Urinary bladder (tissue), 4 donors: ENCODE results near the gene TNNI2. TPM values are rescaled to one million over a fixed set of nuclear protein-coding genes. Genes with fewer than 3 reads are reported as not detected.
A peak's percentile ranks its signal among the peaks of the same experiment; 100 is the strongest.

Experiments
- DNase-seq: peaks from one replicate; pipeline ENCODE4 v3.0.0-alpha.2; 2015; ENCODE audit errors: extremely low spot score
- H3K27ac ChIP-seq: one replicate; pipeline ENCODE4 v1.5.1; 2013; ENCODE audit warnings: low read depth, mild to moderate bottlenecking, moderate library complexity
- H3K36me3 ChIP-seq: one replicate; pipeline ENCODE4 v1.6.1; 2013; ENCODE audit warnings: mild to moderate bottlenecking, moderate library complexity; ENCODE audit not compliant: insufficient read depth
- H3K4me1 ChIP-seq: one replicate; pipeline ENCODE4 v1.6.1; 2013; ENCODE audit warnings: mild to moderate bottlenecking, moderate library complexity; ENCODE audit not compliant: insufficient read depth
- H3K4me3 ChIP-seq: one replicate; pipeline ENCODE4 v1.5.1; 2013; ENCODE audit warnings: low read depth, low read length
- WGBS: extraction: QIAGEN DNeasy Blood & Tissue Kit; methylation state at CpG from one replicate; pipeline ENCODE4 v1.1.7; 2013; 5-methylcytosine and 5-hydroxymethylcytosine counted together
- polyA plus RNA-seq: library from polyadenylated mRNA; stranded (reverse); fragments of 200-250 nt; gene quantifications from one replicate; pipeline ENCODE4 v1.2.3, GENCODE V29; 2013
- total RNA-seq: library from RNA; depleted of rRNA; stranded (reverse); fragments of >200 nt; gene quantifications from one replicate; pipeline ENCODE4 v1.2.3, GENCODE V29; 2014
- donor health status: healthy with polysubstance abuse.
- donor health status: healthy.

TNNI2 gene
- total and polyA plus RNA-seq, 2 donors = 4.6 to 32.6 TPM

DNA sequence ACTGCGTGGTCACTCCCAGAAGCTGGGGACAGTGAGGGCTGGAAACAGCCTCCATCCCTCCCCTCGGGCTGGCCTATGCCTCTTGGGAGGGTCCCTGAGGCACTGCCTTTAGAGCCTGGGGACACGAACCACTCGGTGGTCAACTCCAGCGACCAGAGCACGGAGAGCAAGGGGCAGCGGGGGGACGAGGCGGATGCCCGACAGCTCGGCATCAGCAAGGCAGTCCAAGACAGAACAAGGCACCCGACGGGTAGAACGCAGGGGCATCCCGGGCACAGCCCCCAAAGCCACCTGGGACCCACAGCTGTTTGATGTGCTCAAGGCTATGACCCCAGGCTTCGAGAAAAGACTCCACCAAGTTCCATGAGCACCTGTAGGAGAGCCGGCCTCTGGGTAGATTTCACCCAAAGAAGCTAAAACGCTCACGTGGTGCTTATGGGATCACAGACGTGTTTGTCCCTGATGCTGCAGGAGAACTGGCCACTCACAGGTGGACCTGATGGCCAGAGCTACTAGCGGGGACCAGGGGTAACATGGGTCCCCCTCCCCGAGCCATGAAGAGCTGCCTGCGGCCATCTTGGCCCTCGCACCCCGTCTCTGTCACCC lies 13.6 kb downstream of the TNNI2 start:
- Histone ChIP-seq H3K27ac (no peak overlapping the region), H3K4me1 (no peaks in the 10 kb centered on the region), H3K36me3 (no peaks in the 10 kb centered on the region), H3K4me3 (no peak overlapping the region)
- 92% methylated on average over 25 of the region's 25 CpGs for WGBS
- DNase-seq = no peak

DNA sequence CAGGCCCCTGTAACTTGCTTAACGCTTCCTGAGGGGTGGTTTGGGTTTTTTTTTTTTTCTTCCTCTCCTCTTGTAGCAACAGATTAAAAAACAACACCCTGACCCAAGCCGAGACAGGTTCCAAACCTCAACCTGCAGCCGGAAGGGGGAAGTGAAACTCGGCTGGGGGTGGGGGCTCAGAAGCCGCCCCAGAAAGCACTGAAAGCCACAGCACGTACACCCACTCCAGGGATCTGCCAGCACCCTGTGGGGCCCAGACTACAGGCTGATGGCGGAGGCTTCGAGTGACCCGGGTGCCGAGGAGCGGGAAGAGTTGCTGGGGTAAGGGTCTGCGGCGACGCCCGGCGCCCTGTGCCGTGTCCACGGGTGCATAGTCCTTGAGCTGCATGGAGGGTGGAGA lies 14.1 kb downstream of the TNNI2 start, which contains the start of gene LSP1:
Gene LSP1, plus strand, starts transcription at position 208 of the 400 bp plus-strand sequence. Its CDS starts 61 bp downstream, at position 269.
- Histone ChIP-seq H3K4me1 (no peaks in the 10 kb centered on the region), H3K27ac (no peak within 1 kb of the TSS), H3K36me3 (no peaks in the 10 kb centered on the region), H3K4me3 (peak within 1 kb of the TSS; percentile 34)
- DNase-seq = no peak
- 83% methylated on average over 18 of the region's 18 CpGs for WGBS

DNA sequence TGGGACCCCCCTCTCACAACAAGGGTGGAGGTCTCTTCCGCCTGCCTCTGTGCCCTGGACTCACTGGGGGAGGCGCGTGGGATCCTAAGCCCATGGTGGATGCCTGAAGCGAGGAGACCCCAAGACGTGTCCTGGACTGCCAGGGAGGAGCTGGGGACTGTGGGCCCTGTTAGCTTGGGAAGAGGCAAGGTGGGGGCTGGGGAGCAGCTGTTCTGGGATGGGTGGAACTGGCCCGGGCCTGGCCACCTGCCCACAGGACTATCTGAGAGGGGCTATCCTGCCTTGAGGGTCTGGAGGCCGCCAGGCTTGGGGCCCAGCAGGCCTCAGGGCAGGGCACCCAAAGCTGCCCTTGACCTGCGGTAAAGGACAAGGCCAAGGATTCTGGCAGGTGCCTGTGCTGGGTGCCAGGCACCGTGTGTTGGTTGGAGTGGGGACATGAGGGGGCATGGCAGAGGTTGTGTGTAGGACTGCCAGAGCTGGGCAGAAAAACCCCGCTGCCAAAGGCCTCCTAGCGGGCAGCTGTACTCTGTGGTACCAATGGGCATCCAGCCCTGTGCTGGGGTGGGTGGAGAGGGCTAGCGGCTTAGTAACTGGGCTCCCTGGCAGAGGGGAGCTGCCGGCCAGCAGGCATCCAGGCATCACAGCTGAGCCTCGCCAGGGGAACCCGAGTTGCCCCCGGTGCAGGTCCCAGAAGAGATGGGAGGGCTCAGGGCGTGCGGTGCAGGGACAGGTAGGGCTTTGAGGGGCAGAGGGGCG lies 14.8 kb downstream of the TNNI2 start:
- H3K27ac ChIP-seq = no peak overlapping the region
- H3K4me3 ChIP-seq = peak overlapping the region; percentile 34
- DNase-seq = no peak
- no peaks in the 10 kb centered on the region for H3K36me3 ChIP-seq
- H3K4me1 ChIP-seq = no peaks in the 10 kb centered on the region
- 92% methylated on average over 19 of the region's 19 CpGs for WGBS

DNA sequence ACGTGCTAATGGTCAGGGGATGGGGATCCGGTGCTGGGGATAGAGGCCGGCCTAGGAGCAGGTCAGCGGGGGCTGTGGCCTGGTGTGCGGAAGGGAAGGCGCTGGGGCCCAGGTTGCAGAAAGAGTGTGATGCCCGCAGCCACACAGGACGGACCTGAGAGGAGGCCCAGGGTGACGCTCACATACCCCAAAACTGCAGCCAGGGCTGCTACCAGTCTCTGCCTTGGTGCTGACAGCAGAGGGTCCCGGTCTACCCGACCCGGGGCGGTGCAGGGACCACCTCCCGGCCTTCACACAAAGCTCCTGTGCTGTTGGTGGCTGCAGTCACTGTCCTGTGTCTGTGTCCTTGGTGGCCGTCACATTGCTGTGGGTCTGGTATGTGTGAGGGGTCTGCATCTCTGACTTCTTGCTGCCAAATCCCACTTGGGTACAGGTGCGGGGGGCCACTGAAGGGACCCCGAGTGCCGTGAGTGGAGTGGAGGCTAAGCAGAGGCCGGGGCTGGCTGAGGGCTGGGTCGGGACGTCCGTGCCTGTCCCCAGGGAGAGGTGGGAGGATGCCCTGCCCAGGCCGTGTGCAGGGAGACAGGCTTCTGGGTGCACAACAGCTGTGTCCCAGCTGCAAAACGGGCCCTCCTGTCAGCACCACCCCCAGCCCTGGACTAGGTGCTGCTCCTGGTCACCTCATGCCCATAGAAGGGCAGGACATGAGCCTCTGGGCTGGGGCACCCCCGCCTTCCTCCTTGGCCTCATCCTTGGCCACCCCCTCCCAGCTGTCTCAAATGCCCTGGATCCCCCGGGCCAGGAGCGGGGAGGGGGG lies 15.6 kb downstream of the TNNI2 start:
- Histone ChIP-seq H3K4me3 (peak overlapping the region; percentile 34), H3K27ac (no peak overlapping the region), H3K4me1 (no peaks in the 10 kb centered on the region), H3K36me3 (no peaks in the 10 kb centered on the region)
- WGBS = 82% methylated on average over 27 of the region's 27 CpGs
- no peak for DNase-seq

DNA sequence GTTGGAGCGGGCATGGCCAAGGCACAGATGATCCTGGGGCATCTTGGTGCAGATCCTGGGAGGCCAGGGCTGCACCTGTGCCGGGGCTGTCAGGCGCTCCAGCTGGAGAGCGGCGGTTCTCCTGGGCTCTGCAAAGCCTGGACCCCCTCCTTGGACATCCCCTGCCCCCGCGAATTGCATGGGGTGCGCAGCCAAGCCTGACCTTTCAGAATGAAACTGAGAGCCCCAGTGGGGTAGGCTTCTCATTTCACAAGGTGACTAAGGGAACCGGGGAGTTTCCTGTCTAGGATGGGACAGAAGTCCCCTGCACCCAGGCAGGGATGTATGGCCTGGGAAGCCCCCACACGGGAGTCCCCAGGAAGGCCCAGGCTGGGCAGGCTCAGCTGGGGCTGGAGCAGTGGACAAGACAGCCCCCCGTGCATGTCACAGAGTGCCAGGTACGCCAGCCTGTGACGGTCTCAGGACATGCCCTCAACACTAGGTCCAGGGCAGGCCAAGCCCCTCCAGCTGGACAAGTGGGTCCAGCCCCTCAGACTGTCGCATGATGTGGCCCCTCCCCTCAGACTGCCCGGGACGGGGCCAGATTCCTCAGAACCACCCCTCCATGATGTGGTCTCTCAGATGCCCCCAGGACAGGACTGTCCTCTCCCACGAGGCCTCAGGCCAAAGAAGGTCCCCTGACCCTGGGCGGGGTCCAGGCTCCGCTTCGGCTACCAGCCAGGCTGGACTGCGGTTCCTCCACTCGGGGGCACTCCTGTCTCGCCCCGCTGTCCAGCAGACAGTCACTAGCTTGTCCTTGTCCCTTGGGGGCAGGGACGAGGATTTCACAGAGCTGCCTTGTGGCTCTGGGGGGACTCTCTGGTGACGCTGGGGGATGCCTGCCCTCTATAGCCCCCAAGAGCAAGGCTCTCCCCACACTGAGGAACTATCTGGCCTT lies 16.4 kb downstream of the TNNI2 start:
- no peak for DNase-seq
- H3K36me3 ChIP-seq = no peaks in the 10 kb centered on the region
- no peaks in the 10 kb centered on the region for H3K4me1 ChIP-seq
- 83% methylated on average over 26 of the region's 26 CpGs for WGBS
- no peak overlapping the region for H3K27ac ChIP-seq
- no peak overlapping the region for H3K4me3 ChIP-seq

DNA sequence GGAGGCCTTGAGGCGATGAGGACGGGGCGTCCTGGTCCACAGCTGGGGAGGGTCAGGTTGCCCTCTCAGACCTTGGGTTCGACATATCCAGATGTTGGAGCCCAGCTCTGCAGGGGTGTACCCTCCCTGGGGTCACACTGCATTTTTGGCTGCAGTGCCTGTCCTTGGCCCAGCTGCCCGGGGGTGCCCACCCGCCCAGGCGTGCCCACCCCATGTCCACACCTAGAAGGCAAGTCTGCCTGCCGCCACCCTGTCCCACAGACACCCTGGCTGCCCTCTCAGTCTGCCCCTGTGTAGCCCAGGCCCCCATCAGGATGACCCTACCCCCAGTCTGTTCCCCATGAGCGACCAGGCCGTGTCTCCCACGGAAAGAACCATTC lies 17.1 kb downstream of the TNNI2 start:
- no peaks in the 10 kb centered on the region for H3K4me1 ChIP-seq
- 95% methylated on average over 11 of the region's 11 CpGs for WGBS
- H3K4me3 ChIP-seq = no peak overlapping the region
- no peak for DNase-seq
- H3K36me3 ChIP-seq = no peaks in the 10 kb centered on the region
- no peak overlapping the region for H3K27ac ChIP-seq

DNA sequence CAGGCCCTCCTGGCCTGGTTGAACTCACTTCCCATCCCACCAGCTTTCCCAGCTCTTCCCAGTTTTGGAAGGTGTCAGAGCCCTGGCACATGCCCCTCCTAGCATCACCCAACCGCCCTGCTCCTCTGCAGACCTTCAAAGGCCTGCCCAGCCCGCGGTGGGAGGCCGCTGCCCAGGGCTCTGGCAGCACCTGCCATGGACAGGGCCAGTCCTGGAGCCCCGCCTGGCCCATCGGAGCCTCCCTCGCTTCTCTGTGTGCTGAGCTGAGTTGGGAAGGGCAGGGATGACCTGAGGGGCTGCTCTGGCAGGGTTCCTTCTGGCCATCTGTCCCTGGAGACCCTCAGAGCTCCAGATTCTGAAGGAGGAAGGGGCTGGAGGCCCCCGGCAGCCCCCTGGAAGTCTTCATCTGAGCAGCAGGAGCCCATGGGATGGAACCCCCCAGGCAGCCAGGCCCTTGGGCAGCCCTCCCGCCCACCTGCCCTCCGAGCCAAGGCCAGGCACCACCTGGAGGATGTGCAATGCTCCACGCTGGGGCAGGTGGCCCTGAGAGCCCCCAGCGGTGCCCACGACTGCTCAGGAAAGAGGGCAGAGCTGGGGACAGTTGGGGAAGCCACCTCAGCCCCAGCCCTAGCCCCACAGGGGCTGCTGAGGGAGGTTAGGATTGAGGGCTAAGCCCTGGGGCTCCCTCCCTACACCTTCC lies 17.7 kb downstream of the TNNI2 start:
- DNase-seq = no peak
- Histone ChIP-seq H3K27ac (no peak overlapping the region), H3K4me3 (no peak overlapping the region), H3K36me3 (no peaks in the 10 kb centered on the region), H3K4me1 (no peaks in the 10 kb centered on the region)
- 95% methylated on average over 13 of the region's 13 CpGs for WGBS

DNA sequence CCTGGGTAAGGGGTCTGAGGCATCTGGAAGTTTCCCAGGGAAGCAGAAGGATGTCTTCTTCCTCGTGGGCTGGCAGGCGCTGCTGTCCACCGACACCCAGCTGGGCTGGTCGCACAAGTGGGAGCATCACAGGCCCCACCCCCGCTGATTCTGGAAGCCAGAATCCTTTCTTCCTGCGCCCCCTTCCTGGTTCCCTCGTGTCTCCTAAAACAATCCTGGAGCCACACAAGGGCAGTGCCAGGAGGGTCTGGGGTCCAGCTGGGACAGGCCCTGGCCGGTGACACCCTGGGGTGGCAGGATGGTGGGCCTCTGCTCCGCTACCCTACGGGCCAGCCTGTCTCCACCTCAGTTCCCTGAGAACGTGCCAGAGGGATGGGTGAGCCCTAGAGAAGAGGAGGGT lies 18.3 kb downstream of the TNNI2 start:
- Histone ChIP-seq H3K4me1 (no peaks in the 10 kb centered on the region), H3K4me3 (no peak overlapping the region), H3K27ac (no peak overlapping the region), H3K36me3 (no peaks in the 10 kb centered on the region)
- WGBS = 81% methylated on average over 11 of the region's 11 CpGs
- DNase-seq = no peak

DNA sequence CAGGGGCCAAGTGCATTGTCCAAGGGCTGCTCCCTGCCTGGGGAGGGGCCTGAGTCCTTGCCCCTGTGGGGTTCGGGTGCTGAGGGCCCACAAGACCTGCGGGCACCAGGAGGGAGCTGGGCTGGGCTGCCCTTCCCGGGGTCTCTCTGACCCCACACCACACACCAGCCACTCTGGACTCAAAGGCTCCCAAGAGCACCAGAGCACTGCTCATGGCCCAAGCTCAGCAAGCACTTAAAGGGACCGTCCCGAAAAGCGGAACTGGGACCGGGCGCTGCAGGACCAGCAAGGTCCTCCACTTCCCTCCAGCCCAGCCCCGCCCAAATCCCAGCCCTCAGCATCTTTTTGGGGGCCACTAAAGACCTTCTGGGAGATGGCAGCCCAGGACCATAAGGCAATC lies 19.4 kb downstream of the TNNI2 start:
- no peak for DNase-seq
- no peak overlapping the region for H3K4me3 ChIP-seq
- H3K27ac ChIP-seq = no peak overlapping the region
- no peaks in the 10 kb centered on the region for H3K4me1 ChIP-seq
- 90% methylated on average over 9 of the region's 9 CpGs for WGBS
- no peaks in the 10 kb centered on the region for H3K36me3 ChIP-seq

DNA sequence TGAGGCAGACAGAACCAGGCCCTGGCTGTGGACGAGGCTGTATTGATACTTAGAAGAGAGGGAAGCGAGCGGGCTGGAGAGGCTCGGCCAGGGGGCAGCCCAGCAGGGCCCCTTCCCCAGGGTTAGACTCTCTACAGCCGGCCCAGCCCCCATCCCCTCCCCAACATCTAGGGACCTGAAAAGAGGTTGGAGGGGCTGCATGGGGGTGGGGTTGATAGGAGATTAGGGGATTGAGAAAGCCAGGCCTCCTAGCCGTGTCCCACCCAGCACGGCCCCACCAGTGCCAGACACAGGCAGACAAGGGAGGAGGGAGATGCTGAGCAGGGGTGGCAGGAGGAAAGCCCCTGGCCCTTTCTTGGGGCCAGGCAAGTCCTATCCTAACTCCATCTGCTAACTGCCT lies 19.8 kb downstream of the TNNI2 start:
- WGBS = 93% methylated on average over 7 of the region's 7 CpGs
- Histone ChIP-seq H3K4me3 (no peak overlapping the region), H3K36me3 (no peaks in the 10 kb centered on the region), H3K4me1 (no peaks in the 10 kb centered on the region), H3K27ac (no peak overlapping the region)
- no peak for DNase-seq

DNA sequence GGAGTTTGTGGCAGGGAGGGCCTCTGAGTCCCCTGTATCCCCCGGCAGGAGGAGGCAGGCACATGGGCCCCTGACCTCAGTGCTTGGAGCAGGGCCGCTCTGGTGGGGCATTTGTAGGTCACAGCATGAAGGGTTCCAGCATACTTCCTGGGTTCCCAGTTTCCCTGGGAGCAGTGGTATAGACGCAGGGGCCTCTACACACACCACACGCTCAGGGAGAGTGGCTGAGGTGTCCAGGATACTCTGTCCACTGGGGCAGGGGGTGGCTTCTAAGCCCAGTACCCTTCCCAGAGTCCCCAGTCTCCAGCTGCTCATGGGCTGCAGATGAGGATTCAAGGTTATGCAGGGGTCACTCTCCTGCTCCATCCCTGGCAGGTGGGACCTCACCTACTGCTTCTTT lies 20.2 kb downstream of the TNNI2 start:
- DNase-seq = no peak
- 80% methylated on average over 4 of the region's 4 CpGs for WGBS
- Histone ChIP-seq H3K36me3 (no peaks in the 10 kb centered on the region), H3K4me1 (no peaks in the 10 kb centered on the region), H3K27ac (no peak overlapping the region), H3K4me3 (no peak overlapping the region)

DNA sequence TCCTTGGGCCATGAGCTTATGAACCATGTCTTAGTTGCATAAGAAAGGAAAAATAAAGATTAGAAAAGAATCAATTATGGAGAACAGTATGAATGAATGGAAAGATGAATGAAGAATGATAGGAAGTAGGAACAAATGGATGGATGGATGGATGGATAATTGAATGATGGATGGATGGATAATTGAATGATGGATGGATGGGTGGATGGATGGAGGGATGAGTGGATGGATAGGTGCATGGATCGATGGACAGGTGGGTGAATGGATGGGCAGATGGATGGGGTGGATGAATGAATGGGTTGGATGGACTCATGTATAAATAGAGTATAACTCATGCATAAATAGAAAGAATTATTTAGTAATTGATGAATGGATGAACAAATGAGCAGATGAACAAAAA lies 21.3 kb downstream of the TNNI2 start:
- Histone ChIP-seq H3K36me3 (no peaks in the 10 kb centered on the region), H3K27ac (no peak overlapping the region), H3K4me1 (no peaks in the 10 kb centered on the region), H3K4me3 (no peak overlapping the region)
- DNase-seq = no peak
- 98% methylated on average over 1 of the region's 1 CpG for WGBS
